Measurements from ENCODE around the gene PTPN23.
A peak's percentile ranks its signal among the peaks of the same experiment; 100 is the strongest.

Gene PTPN23

DNA sequence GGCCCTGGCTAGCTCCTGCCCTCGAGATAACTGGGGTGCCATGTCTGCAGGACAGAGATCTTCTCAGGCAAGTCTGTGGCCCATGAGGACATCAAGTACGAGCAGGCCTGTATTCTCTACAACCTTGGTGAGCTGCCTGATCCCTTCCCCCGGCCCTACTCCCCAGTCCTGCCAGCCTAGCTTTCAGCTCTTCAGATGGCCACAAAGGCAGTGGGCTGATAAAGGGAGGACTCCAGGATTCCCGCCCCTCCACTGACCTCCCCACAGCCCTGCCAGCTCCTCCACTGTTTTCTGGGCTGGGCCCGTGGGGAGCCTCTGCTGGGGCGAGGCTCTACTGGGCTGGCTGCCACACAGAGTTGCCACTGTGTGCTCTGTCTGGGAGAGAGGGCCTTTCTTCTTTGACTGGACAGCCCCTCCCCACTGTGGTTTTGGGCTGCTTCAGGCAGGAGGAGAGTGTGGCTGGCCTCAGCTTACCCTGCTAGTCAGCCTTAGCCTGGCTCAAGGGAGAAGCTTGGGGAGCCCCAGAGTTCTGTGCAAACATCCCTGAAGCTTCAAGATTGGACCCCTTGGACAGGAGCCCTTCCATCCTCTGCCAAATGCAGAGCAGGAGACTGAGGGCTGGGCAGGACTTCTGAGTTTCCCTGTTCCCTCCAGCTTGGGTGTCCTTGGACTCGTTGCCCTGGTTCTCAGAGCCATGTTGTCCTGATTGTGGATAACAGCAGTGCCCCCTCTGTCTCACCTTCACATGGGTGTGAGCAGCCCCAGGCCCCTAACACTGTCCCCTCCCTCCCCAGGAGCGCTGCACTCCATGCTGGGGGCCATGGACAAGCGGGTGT is 24.4 kb downstream of the PTPN23 start:
- H3K36me3 Mint-ChIP-seq (ENCODE audit: low read depth): peaks cover 90% of the 10 kb centered on the region
- H3K4me3 Mint-ChIP-seq: no peak overlapping the region
- intact Hi-C loops (cut with micrococcal nuclease): no loop called here
- peaks cover 21% of the 10 kb centered on the region for H3K4me1 Mint-ChIP-seq (ENCODE audit: low read depth)
- no peaks in the 10 kb centered on the region for H3K27me3 Mint-ChIP-seq
- peak overlapping the region; percentile 46 for H3K27ac Mint-ChIP-seq
- H3K9me3 Mint-ChIP-seq: no peaks in the 10 kb centered on the region

DNA sequence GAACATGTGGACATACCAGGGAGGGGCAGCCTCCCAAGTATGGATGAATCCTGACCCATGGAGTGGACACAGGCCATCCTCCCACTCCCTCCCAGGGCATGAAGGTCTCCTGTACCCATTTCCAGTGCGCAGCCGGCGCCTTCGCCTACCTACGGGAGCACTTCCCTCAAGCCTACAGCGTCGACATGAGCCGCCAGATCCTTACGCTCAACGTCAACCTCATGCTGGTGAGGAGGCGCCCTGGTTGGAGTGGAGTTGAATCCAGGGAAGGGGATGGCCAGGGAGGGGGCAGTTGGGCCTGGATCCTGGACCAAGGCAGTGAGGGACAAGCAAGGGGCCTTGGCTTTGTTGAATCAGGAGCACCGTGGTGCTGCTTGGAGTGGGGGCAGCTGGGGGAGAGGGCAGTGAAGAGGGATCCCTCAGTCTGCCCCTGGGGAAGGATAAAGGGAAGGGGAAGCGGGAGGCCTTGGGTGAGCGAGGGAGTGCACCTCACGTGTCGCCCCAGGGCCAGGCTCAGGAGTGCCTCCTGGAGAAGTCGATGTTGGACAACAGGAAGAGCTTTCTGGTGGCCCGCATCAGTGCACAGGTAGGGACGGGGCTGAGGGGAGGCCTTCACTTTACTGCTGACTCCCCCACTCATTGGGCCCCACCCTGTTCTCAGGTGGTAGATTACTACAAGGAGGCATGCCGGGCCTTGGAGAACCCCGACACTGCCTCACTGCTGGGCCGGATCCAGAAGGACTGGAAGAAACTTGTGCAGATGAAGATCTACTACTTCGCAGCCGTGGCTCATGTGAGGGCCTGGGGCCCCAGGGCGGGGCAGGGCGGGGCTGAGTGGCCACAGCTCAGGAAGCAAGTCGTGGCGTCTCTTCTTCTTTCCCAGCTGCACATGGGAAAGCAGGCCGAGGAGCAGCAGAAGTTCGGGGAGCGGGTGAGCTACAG is 25.3 kb downstream of the PTPN23 start:
- H3K27ac Mint-ChIP-seq: peak overlapping the region; percentile 46
- intact Hi-C loops (cut with micrococcal nuclease): no loop called here
- peaks cover 94% of the 10 kb centered on the region for H3K36me3 Mint-ChIP-seq (ENCODE audit: low read depth)
- no peaks in the 10 kb centered on the region for H3K9me3 Mint-ChIP-seq
- no peaks in the 10 kb centered on the region for H3K27me3 Mint-ChIP-seq
- H3K4me3 Mint-ChIP-seq: no peak overlapping the region
- peaks cover 21% of the 10 kb centered on the region for H3K4me1 Mint-ChIP-seq (ENCODE audit: low read depth)

- Mint-ChIP-seq H3K27me3 (no peaks in the 10 kb centered on the region), H3K4me3 (no peak overlapping the region), H3K36me3 (ENCODE audit: low read depth) (peaks cover 94% of the 10 kb centered on the region), H3K9me3 (no peaks in the 10 kb centered on the region), H3K27ac (peak overlapping the region; percentile 46), H3K4me1 (ENCODE audit: low read depth) (peaks cover 21% of the 10 kb centered on the region)
- intact Hi-C loops (cut with micrococcal nuclease): no loop called here
These were observed 25.9 kb downstream of the PTPN23 start for GRCh38 chr3:47406762-47407149.

GRCh38 chr3:47407237-47407636 is 26.4 kb downstream of the PTPN23 start:
- H3K36me3 Mint-ChIP-seq (ENCODE audit: low read depth): peaks cover 96% of the 10 kb centered on the region

DNA sequence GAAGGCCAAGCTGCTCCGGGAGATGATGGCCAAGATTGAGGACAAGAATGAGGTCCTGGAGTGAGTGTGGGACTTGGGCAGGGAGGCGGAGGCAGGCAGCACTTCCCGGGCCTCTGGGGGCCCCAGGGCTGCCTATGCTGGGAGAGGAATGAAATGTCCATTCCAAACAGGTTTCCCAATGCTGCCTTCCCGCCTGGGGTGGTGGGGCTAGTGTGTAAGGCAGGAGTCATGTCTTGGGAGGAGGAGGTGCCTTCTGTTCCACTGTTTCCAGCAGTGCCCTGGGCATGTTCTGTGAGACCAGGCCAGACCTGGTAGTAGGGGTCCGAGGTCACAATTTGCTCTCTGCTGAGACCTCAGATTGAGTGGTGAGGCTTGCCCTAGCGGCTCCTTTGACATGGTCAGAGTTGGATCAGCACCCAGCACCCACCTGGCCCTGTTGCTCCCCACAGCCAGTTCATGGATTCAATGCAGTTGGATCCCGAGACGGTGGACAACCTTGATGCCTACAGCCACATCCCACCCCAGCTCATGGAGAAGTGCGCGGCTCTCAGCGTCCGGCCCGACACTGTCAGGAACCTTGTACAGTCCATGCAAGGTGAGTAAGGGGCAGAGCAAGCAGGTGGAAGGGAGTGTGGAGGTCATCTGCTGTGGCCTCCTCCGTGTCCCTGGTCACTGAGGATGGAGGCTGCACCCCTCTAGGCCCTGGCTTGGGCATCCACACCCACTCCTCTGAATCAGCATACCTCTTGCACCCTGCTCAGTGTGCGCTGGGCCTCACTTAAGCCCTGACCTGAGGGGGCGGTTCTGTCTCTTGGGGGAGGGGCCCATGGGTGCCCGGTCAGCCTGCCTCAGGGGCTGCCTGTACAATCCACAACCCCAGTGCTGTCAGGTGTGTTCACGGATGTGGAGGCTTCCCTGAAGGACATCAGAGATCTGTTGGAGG is 27.3 kb downstream of the PTPN23 start:
- Mint-ChIP-seq H3K36me3 (ENCODE audit: low read depth) (peaks cover 96% of the 10 kb centered on the region), H3K4me1 (ENCODE audit: low read depth) (peaks cover 21% of the 10 kb centered on the region), H3K4me3 (no peak overlapping the region), H3K27me3 (no peaks in the 10 kb centered on the region), H3K27ac (no peak overlapping the region), H3K9me3 (no peaks in the 10 kb centered on the region)
- intact Hi-C loops (cut with micrococcal nuclease): no loop called here

More at GRCh38 chr3:47407237-47407636, 26.4 kb downstream of the PTPN23 start:
- Mint-ChIP-seq H3K9me3 (no peaks in the 10 kb centered on the region), H3K4me1 (ENCODE audit: low read depth) (peaks cover 21% of the 10 kb centered on the region), H3K27ac (peak overlapping the region; percentile 46), H3K27me3 (no peaks in the 10 kb centered on the region), H3K4me3 (no peak overlapping the region)
- intact Hi-C loops (cut with micrococcal nuclease): no loop called here

- Mint-ChIP-seq H3K36me3 (ENCODE audit: low read depth) (peaks cover 96% of the 10 kb centered on the region), H3K27ac (no peak overlapping the region), H3K9me3 (no peaks in the 10 kb centered on the region), H3K27me3 (no peaks in the 10 kb centered on the region), H3K4me1 (ENCODE audit: low read depth) (peaks cover 21% of the 10 kb centered on the region), H3K4me3 (no peak overlapping the region)
- intact Hi-C loops (cut with micrococcal nuclease): no loop called here
These were observed 28.0 kb downstream of the PTPN23 start for GRCh38 chr3:47408839-47409229.

DNA sequence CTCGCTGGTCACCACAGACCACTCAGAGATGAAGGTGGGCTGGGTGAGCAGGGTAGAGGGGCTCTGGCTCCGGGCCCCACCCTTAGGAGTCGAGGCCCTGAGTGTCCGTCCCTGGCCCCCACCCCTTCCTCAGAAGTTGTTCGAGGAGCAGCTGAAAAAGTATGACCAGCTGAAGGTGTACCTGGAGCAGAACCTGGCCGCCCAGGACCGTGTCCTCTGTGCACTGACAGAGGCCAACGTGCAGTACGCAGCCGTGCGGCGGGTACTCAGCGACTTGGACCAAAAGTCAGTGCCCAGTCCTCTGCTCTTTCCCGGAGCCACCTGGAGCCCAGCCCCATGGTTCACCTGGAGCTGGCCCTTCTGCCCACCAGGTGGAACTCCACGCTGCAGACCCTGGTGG is 28.5 kb downstream of the PTPN23 start:
- peaks cover 21% of the 10 kb centered on the region for H3K4me1 Mint-ChIP-seq (ENCODE audit: low read depth)

DNA sequence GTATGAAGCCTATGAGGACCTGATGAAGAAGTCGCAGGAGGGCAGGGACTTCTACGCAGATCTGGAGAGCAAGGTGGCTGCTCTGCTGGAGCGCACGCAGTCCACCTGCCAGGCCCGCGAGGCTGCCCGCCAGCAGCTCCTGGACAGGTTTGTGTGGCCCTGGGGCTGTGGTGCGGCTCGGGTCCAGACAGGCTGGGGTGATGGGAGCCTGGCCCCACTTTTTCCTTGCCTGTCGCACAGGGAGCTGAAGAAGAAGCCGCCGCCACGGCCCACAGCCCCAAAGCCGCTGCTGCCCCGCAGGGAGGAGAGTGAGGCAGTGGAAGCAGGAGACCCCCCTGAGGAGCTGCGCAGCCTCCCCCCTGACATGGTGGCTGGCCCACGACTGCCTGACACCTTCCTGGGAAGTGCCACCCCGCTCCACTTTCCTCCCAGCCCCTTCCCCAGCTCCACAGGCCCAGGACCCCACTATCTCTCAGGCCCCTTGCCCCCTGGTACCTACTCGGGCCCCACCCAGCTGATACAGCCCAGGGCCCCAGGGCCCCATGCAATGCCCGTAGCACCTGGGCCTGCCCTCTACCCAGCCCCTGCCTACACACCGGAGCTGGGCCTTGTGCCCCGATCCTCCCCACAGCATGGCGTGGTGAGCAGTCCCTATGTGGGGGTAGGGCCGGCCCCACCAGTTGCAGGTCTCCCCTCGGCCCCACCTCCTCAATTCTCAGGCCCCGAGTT is 29.0 kb downstream of the PTPN23 start:
- Mint-ChIP-seq H3K27me3 (no peaks in the 10 kb centered on the region), H3K36me3 (ENCODE audit: low read depth) (peaks cover 100% of the 10 kb centered on the region), H3K4me1 (ENCODE audit: low read depth) (peaks cover 20% of the 10 kb centered on the region), H3K4me3 (no peak overlapping the region), H3K27ac (no peak overlapping the region), H3K9me3 (no peaks in the 10 kb centered on the region)
- intact Hi-C loops (cut with micrococcal nuclease): no loop called here

More for the DNA sequence above, 28.5 kb downstream of the PTPN23 start:
- Mint-ChIP-seq H3K27ac (no peak overlapping the region), H3K36me3 (ENCODE audit: low read depth) (peaks cover 99% of the 10 kb centered on the region), H3K27me3 (no peaks in the 10 kb centered on the region), H3K9me3 (no peaks in the 10 kb centered on the region), H3K4me3 (no peak overlapping the region)
- intact Hi-C loops (cut with micrococcal nuclease): no loop called here

GRCh38 chr3:47410417-47410720 is 29.5 kb downstream of the PTPN23 start:
- Mint-ChIP-seq H3K27me3 (no peaks in the 10 kb centered on the region), H3K36me3 (ENCODE audit: low read depth) (peaks cover 100% of the 10 kb centered on the region), H3K4me3 (no peak overlapping the region), H3K4me1 (ENCODE audit: low read depth) (peaks cover 15% of the 10 kb centered on the region), H3K27ac (no peak overlapping the region), H3K9me3 (no peaks in the 10 kb centered on the region)
- intact Hi-C loops (cut with micrococcal nuclease): no loop called here

DNA sequence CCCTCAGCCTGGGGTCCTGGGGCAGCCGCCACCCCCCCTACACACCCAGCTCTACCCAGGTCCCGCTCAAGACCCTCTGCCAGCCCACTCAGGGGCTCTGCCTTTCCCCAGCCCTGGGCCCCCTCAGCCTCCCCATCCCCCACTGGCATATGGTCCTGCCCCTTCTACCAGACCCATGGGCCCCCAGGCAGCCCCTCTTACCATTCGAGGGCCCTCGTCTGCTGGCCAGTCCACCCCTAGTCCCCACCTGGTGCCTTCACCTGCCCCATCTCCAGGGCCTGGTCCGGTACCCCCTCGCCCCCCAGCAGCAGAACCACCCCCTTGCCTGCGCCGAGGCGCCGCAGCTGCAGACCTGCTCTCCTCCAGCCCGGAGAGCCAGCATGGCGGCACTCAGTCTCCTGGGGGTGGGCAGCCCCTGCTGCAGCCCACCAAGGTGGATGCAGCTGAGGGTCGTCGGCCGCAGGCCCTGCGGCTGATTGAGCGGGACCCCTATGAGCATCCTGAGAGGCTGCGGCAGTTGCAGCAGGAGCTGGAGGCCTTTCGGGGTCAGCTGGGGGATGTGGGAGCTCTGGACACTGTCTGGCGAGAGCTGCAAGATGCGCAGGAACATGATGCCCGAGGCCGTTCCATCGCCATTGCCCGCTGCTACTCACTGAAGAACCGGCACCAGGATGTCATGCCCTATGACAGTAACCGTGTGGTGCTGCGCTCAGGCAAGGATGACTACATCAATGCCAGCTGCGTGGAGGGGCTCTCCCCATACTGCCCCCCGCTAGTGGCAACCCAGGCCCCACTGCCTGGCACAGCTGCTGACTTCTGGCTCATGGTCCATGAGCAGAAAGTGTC is 30.2 kb downstream of the PTPN23 start:
- no peak overlapping the region for H3K27ac Mint-ChIP-seq
- intact Hi-C loops (cut with micrococcal nuclease): no loop called here
- no peak overlapping the region for H3K4me3 Mint-ChIP-seq
- H3K4me1 Mint-ChIP-seq (ENCODE audit: low read depth): peaks cover 9% of the 10 kb centered on the region
- H3K27me3 Mint-ChIP-seq: no peaks in the 10 kb centered on the region
- H3K9me3 Mint-ChIP-seq: no peaks in the 10 kb centered on the region
- H3K36me3 Mint-ChIP-seq (ENCODE audit: low read depth): peaks cover 100% of the 10 kb centered on the region

GRCh38 chr3:47411696-47412452 is 31.1 kb downstream of the PTPN23 start:
- intact Hi-C loops (cut with micrococcal nuclease): no loop called here
- H3K9me3 Mint-ChIP-seq: no peaks in the 10 kb centered on the region
- peaks cover 100% of the 10 kb centered on the region for H3K36me3 Mint-ChIP-seq (ENCODE audit: low read depth)
- peaks cover under 1% of the 10 kb centered on the region for H3K4me1 Mint-ChIP-seq (ENCODE audit: low read depth)
- no peak overlapping the region for H3K27ac Mint-ChIP-seq
- H3K4me3 Mint-ChIP-seq: no peak overlapping the region
- no peaks in the 10 kb centered on the region for H3K27me3 Mint-ChIP-seq

GRCh38 chr3:47412453-47412756 is 31.6 kb downstream of the PTPN23 start:
- intact Hi-C loops (cut with micrococcal nuclease): no loop called here
- no peak overlapping the region for H3K27ac Mint-ChIP-seq
- peaks cover 100% of the 10 kb centered on the region for H3K36me3 Mint-ChIP-seq (ENCODE audit: low read depth)
- no peaks in the 10 kb centered on the region for H3K9me3 Mint-ChIP-seq
- H3K4me1 Mint-ChIP-seq (ENCODE audit: low read depth): no peaks in the 10 kb centered on the region
- no peaks in the 10 kb centered on the region for H3K27me3 Mint-ChIP-seq
- no peak overlapping the region for H3K4me3 Mint-ChIP-seq
